KMS-11 (cell line): Measurements from ENCODE around the gene ZFAND3.
"Not testable (repeated sequence)": the region's sequence is repeated elsewhere in the genome, so short reads cannot be mapped to it uniquely, and the experiment has no call there.

ENCODE experiments used
- H2AFZ ChIP-seq: fragments of 200-600 bp; sonication (generic); 2 replicates; pipeline ENCODE4 v1.6.1; 2016; ENCODE audit warnings: antibody characterized with exemption, mixed run types, low read depth
- H3K27ac ChIP-seq: fragments of 200-600 bp; sonication (generic); 2 replicates; pipeline ENCODE4 v1.6.1; 2016; ENCODE audit warnings: mild to moderate bottlenecking, mixed run types
- H3K27me3 ChIP-seq: fragments of 200-600 bp; sonication (generic); 2 replicates; pipeline ENCODE4 v1.6.1; 2017; ENCODE audit warnings: mild to moderate bottlenecking, low read depth, mixed run types, moderate library complexity; ENCODE audit not compliant: insufficient read depth
- H3K36me3 ChIP-seq: fragments of 200-600 bp; sonication (generic); 2 replicates; pipeline ENCODE4 v1.6.1; 2017; ENCODE audit warnings: mild to moderate bottlenecking, mixed run types; ENCODE audit not compliant: insufficient read depth
- H3K4me1 ChIP-seq: fragments of 200-600 bp; sonication (generic); 2 replicates; pipeline ENCODE4 v1.6.1; 2016; ENCODE audit warnings: mild to moderate bottlenecking, low read depth, mixed run types; ENCODE audit not compliant: poor library complexity, severe bottlenecking
- H3K4me2 ChIP-seq: fragments of 200-600 bp; sonication (generic); 2 replicates; pipeline ENCODE4 v1.7.0; 2016; ENCODE audit warnings: mild to moderate bottlenecking, mixed run types
- H3K4me3 ChIP-seq: fragments of 200-600 bp; sonication (generic); IDR thresholded peaks from 2 replicates; pipeline ENCODE4 v1.6.1; 2017; ENCODE audit warnings: low read depth, low read length, mixed read lengths; ENCODE audit not compliant: insufficient read depth
- H3K79me2 ChIP-seq: fragments of 200-600 bp; sonication (generic); 2 replicates; pipeline ENCODE4 v1.6.1; 2016; ENCODE audit warnings: low read depth, mixed run types; ENCODE audit not compliant: insufficient read depth
- H3K9ac ChIP-seq: fragments of 200-600 bp; sonication (generic); 2 replicates; pipeline ENCODE4 v1.6.1; 2016; ENCODE audit warnings: mild to moderate bottlenecking, mixed run types
- H4K20me1 ChIP-seq: fragments of 200-600 bp; sonication (generic); 2 replicates; pipeline ENCODE4 v1.6.1; 2016; ENCODE audit warnings: mild to moderate bottlenecking, mixed run types; ENCODE audit not compliant: insufficient read depth
- TF ChIP-seq, protein P1 (sequence below): fragments of 200-600 bp; sonication (generic); conservative IDR thresholded peaks from 2 replicates; pipeline ENCODE4 v1.6.1; 2017; ENCODE audit warnings: low read depth, mild to moderate bottlenecking, antibody characterized with exemption, low read length, moderate library complexity, mixed read lengths

ZFAND3 gene

DNA sequence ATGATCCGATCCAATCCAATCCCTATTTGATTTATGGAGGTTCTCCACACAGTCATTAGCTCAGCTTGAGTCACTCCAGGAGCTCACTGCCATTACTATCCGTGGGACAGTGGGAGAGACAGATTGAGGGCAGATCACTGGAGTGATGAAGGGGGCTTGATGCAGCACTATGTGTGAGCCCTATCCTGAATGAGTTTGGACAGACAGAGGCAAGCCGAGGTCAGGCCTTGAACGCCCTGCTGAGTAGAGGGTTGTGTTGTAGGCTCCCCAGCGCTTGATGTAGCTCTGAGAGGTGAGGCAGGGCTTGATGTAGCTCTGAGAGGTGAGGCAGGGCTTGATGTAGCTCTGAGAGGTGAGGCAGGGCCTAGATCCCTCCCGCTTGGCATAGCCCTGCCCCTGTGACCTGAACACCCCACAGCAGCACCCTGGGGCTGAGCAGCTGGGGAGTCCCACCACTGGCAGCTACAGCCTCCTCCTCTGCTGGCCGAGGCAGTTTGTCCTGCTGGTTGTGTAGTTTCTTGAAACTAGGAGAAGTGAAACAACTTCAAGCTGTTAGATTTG, 58.7 kb downstream of the ZFAND3 start:
- Histone ChIP-seq H3K27me3 (no peaks in the 10 kb centered on the region), H3K27ac (no peak overlapping the region), H3K4me1 (no peaks in the 10 kb centered on the region), H3K79me2 (peaks cover 31% of the 10 kb centered on the region), H2AFZ (no peak overlapping the region), H4K20me1 (0 out of 2 replicates have a peak, but pooled peaks cover 3% of the 10 kb centered on the region), H3K9ac (no peak overlapping the region), H3K36me3 (no peaks in the 10 kb centered on the region), H3K4me2 (no peak overlapping the region), H3K4me3 (no peak overlapping the region)
- TF ChIP-seq, protein P1, sequence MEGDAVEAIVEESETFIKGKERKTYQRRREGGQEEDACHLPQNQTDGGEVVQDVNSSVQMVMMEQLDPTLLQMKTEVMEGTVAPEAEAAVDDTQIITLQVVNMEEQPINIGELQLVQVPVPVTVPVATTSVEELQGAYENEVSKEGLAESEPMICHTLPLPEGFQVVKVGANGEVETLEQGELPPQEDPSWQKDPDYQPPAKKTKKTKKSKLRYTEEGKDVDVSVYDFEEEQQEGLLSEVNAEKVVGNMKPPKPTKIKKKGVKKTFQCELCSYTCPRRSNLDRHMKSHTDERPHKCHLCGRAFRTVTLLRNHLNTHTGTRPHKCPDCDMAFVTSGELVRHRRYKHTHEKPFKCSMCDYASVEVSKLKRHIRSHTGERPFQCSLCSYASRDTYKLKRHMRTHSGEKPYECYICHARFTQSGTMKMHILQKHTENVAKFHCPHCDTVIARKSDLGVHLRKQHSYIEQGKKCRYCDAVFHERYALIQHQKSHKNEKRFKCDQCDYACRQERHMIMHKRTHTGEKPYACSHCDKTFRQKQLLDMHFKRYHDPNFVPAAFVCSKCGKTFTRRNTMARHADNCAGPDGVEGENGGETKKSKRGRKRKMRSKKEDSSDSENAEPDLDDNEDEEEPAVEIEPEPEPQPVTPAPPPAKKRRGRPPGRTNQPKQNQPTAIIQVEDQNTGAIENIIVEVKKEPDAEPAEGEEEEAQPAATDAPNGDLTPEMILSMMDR, result no peak

DNA sequence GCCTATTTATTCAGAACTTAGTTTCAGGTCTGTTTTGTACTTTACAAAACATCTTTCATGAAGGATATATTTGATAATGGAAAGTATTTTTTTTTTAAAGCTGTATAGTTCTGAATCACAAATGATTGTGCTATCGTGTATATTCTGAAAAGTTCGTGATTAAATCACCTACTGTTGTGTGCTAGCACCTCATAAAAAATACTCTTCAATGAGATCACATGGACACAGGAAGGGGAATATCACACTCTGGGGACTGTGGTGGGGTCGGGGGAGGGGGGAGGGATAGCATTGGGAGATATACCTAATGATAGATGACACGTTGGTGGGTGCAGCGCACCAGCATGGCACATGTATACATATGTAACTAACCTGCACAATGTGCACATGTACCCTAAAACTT, 61.1 kb downstream of the ZFAND3 start:
- not testable (repeated sequence) for H2AFZ ChIP-seq, H3K4me2 ChIP-seq, H3K27ac ChIP-seq, H3K36me3 ChIP-seq, H3K27me3 ChIP-seq, H3K4me3 ChIP-seq, H3K9ac ChIP-seq, H4K20me1 ChIP-seq, H3K4me1 ChIP-seq
- peaks cover 13% of the 10 kb centered on the region for H3K79me2 ChIP-seq

DNA sequence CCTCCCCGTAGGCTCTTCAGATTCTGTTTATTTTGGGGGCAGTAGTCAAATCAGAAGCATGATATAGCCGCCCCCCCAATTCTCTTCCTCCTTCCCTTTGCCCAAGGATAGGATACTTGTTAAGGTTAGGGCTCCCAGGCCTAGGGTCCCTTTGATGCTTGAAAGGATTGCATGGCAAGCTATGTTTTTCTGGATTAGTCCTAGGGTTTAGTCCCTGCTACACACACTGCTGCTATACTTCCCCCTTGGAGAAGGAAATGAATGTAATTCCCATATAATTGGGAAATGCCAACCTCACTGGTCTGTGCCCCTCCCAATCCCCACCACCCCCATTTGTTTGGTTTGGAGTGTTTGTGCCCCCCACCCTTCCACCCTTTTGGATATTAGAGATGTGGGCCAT, 62.8 kb downstream of the ZFAND3 start:
- Histone ChIP-seq H3K79me2 (peaks cover 13% of the 10 kb centered on the region), H3K27me3 (no peaks in the 10 kb centered on the region), H3K4me1 (no peaks in the 10 kb centered on the region), H3K4me3 (no peak overlapping the region), H3K36me3 (no peaks in the 10 kb centered on the region), H3K27ac (no peak overlapping the region), H4K20me1 (0 out of 2 replicates have a peak, but pooled peaks cover 3% of the 10 kb centered on the region), H2AFZ (no peak overlapping the region), H3K9ac (no peak overlapping the region), H3K4me2 (no peak overlapping the region)
- TF ChIP-seq, protein P1, result no peak

DNA sequence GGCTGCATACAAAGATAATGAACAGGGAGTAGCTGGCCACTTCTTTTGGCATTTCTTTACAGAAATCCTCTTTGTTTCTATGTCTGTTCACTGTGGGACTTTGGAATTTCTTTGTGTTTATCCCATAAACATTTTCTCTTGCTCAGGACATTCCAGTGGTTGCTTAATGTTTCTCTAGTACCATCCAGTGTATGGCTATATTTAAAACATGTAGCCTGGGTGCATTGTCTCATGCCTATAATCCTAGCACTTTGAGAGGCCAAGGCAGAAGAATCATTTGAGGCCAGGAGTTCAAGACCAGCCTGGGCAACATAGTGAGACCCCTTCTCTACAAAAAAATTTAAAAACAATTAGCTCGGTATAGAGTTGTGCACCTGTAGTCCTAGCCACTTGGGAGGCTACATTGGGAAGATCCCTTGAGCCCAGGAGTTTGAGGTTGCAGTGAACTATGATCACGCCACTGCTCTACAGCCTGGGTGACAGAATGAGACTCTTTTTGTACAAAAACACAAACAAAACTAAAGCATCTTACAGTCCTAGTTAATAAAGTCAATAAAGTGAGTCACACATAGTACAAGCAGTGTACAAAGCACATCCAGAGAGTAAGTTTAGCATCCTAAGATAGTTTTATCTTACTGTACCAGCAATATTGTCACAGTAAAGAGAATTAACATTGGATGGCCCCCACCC, 63.3 kb downstream of the ZFAND3 start:
- no peak overlapping the region for H3K4me3 ChIP-seq
- no peaks in the 10 kb centered on the region for H3K36me3 ChIP-seq
- no peak overlapping the region for H3K4me2 ChIP-seq
- no peaks in the 10 kb centered on the region for H3K27me3 ChIP-seq
- TF ChIP-seq, protein P1, result no peak
- H4K20me1 ChIP-seq, result 0 out of 2 replicates have a peak, but pooled peaks cover 3% of the 10 kb centered on the region
- peaks cover 10% of the 10 kb centered on the region for H3K79me2 ChIP-seq
- H2AFZ ChIP-seq, result no peak overlapping the region
- no peak overlapping the region for H3K27ac ChIP-seq
- no peak overlapping the region for H3K9ac ChIP-seq
- no peaks in the 10 kb centered on the region for H3K4me1 ChIP-seq

DNA sequence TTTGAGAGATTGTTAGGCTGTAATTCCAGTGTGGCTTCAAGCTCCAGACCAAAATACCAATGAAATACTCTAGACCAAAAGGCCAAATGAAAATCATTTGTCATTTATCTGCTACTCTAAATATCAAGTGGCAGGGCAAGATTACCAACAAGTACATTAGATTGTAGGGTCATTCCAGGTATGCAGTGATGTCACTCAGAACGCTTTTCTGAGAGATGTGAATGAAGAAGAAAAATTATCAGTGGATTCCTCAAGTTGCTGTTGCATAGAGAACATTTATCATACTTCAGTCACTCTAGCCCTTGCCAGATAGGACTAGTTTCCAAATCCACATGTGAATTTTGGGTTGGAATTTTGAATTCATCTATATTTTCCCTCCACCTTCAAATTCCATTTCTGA, 65.0 kb downstream of the ZFAND3 start:
- H3K4me3 ChIP-seq, result no peak overlapping the region
- no peak overlapping the region for H2AFZ ChIP-seq
- H3K4me1 ChIP-seq, result no peaks in the 10 kb centered on the region
- H3K27ac ChIP-seq, result no peak overlapping the region
- H4K20me1 ChIP-seq, result 0 out of 2 replicates have a peak, but pooled peaks cover 3% of the 10 kb centered on the region
- no peak overlapping the region for H3K4me2 ChIP-seq
- peaks cover 10% of the 10 kb centered on the region for H3K79me2 ChIP-seq
- H3K36me3 ChIP-seq, result no peaks in the 10 kb centered on the region
- no peak overlapping the region for H3K9ac ChIP-seq
- no peaks in the 10 kb centered on the region for H3K27me3 ChIP-seq
- TF ChIP-seq, protein P1, result no peak
